ENCODE data around the gene FXYD7.
"Not testable (repeated sequence)": the region's sequence is repeated elsewhere in the genome, so short reads cannot be mapped to it uniquely, and the experiment has no call there.

FXYD7 gene

GRCh38 chr19:35128398-35129057 lies 14.5 kb upstream of the FXYD7 start:
- DNase-seq = no peak

DNA sequence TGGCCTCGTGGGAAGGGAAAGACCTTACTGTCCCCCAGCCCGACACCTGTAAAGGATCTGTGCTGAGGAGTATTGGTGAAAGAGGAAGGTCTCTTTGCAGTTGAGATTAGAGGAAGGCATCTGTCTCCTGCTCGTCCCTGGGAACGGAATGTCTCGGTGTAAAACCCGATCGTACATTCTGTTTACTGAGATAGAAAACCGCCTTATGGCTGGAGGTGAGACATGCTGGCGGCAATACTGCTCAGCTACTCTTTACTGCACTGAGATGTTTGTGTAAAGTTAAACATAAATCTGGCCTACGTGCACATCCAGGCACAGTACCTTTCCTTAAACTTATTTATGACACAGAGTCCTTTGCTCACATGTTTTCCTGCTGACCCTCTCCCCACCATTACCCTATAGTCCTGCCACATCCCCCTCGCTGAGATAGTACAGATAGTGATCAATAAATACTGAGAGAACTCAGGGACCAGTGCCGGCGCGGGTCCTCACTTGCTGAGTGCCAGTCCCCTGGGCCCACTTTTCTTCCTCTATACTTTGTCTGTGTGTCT lies 13.3 kb upstream of the FXYD7 start:
- not testable (repeated sequence) for DNase-seq

DNA sequence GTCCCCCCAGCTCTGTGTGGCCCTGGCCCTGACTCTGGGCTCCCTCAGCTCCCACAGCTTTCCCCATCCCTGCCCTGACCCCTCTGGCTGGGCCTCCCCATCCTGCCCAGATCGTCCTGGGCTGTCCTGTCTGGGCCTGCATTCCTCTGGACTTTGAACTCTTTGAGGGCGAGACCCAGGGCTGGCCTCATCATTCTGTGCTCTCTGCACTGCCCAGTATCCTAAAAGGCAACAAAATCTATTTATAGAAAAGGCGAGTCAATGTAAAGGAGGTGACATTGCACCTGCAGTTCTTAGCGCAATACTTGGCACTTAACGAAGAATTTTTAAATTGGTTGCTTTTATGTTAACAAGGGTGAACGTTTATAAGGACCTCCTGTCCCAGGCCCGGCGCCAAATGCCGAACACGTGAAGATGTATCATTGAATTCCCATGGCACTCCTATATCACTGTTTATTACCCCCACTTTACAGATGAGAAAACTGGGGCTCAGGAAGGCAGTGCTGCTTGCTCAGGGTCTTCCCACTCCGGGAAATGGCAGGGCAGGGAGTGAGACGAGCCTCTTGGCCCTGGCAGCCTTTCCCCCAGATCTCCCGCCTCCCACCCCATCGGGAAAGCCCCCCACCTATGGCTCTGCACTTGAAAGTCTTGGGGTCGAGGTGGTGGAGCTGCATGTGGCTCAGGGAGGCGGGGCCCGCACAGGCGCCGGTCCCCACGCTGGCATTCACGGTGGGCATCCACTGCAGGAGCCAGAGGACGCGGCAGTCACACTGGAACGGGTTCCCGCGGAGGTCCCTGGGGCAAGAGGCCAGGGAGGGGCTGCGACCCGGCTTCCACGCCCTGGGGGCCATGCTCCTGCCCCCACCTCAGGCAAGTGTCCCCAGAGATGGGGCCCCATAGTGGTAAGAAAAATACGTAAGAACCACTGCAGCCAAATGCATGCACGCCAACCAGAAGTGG lies 12.0 kb upstream of the FXYD7 start:
- no peak for DNase-seq

DNA sequence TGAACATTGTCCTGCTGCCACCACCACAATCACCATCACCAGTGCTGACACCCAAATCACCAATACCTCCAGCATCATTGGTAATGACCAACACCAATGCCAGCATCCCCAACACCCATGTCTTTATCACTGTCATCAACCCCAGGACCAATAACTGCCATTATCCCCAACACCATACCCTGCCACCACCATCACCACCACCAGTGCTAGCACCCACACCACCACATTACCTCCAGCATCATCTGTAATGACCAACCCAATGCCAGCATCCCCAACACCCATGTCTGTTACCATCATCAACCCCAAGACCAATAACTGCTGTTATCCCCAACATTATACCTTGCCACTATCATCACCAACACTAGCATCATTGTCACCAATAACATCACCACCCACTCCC lies 10.8 kb upstream of the FXYD7 start:
- DNase-seq = no peak

DNA sequence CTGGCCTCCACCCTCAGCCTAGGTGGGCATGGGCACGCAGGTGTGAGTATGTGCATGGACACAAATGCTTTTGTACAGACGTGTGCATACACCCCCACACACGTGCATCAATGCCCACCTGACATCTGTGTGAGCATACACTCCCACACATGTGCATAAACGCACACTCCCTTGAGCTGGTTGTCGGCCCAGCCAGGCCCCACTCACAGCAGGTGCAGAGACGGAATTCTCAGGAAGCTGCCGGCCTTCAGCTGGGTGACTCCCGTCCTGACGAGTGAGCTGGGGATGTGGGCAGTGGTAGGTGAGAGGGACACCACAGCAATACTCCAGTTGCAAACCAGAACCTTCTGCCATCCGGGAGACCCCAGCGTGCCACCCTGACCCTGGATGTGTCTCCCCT lies 9.2 kb upstream of the FXYD7 start:
- no peak for DNase-seq

- DNase-seq = no peak
These were observed 8.3 kb upstream of the FXYD7 start, which contains the start of gene LGI4 for GRCh38 chr19:35134601-35135242. Gene LGI4 (minus strand): TSS chr19:35135059. CDS start chr19:35134680, 379 bp downstream.

GRCh38 chr19:35135389-35135909 lies 7.6 kb upstream of the FXYD7 start:
- peak; percentile 67 for DNase-seq

GRCh38 chr19:35136231-35136630 lies 6.8 kb upstream of the FXYD7 start:
- DNase-seq = no peak

DNA sequence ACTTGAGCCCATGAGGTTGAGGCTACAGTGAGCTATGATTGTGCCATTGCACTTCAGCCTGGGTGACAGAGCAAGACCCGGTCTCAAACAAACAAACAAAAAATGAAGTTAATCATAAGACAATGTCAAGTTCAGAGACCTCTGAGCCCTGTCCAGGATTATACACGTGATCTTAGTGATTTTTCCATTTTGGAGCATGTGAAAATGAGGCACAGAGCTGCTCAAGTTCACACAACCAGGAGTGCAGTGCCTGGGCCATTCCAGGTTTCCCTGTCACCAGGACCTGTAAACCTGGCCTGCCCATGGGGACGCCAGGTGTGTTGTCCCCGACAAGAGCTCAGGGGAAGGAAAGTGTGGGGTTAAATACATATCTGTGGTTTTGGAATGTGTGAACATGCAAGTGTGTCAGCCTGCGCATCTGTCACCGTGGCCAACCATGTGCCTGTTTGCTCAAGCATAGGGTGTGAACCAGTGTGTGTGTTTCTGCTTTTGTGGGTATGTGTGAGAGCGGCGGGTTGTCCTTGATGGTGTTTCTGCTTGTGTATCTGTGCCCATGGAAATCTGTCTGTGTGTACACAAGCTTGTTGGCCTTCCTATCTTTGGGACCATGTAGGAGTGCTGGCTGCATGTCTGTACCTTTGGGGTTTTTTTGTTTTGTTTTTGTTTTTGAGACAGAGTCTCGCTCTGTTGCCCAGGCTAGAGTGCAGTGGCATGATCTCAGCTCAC lies 5.9 kb upstream of the FXYD7 start:
- DNase-seq = no peak

DNA sequence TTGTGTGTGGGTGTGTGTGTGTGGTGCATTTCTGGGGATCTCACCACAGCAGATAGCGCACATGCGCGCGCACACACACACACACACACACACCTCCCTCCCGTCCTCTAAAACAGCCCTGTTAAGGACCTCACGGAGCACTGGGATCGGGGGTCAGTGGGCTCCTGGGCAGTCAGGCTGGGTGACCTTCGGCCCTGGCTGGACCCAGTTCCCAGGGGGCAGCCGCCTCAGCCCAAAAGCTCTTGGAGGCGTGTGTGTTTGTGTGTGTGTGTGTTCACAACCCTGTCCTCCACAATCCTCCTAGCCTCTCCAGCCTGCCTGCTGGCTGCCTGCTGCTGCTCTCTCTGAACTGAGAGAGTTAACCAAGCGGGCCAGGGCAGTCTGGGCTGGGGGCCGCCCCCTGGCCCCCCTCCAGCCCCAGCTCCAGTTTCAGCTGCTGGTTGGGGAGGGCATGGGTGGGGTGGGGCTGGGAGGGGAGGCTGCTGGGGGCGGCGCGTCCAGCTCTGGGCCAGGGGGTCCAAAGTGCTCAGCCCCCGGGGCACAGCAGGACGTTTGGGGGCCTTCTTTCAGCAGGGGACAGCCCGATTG lies 4.7 kb upstream of the FXYD7 start, which contains the start of gene FXYD1:
Gene FXYD1 (plus strand): TSS at position 520 of the 588 bp plus-strand sequence. CDS start 1,256 bp downstream, outside the sequence.
- DNase-seq = no peak

DNA sequence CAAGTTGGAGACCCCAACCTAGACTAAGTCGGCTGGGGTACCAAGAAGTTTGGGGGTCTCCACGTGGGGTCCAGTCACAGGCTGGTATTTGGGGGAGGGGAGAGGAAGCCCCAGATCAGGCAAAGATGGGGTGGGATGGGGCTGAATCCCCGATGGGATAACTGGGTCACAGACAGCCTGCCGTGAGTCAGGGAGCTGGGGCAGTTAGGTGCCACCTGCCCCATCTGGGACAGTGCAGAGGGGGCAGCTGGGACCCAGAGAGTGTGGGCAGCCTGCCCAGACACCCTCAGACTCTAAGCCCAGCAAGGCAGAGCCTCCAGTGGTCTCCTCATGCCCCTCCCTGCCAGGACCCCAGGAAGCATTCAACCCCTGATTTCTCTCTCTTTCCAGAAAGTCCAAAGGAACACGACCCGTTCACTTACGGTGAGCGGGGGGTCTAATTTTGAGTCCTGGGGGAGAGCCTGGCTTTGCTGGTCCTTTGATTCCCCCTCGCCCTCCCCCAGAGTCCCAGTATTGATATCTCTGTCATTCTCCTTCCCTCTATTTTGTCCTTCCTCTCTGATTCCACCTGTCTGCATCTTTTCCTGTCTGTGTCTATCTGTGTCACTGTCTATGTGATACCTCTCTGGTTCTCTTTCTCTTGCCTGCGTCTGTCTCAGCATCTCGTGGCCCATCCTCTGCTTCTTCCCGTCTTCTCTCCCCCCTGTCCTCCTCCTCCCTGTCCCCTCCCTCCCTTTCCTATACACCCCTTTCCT lies 2.7 kb upstream of the FXYD7 start:
- no peak for DNase-seq

DNA sequence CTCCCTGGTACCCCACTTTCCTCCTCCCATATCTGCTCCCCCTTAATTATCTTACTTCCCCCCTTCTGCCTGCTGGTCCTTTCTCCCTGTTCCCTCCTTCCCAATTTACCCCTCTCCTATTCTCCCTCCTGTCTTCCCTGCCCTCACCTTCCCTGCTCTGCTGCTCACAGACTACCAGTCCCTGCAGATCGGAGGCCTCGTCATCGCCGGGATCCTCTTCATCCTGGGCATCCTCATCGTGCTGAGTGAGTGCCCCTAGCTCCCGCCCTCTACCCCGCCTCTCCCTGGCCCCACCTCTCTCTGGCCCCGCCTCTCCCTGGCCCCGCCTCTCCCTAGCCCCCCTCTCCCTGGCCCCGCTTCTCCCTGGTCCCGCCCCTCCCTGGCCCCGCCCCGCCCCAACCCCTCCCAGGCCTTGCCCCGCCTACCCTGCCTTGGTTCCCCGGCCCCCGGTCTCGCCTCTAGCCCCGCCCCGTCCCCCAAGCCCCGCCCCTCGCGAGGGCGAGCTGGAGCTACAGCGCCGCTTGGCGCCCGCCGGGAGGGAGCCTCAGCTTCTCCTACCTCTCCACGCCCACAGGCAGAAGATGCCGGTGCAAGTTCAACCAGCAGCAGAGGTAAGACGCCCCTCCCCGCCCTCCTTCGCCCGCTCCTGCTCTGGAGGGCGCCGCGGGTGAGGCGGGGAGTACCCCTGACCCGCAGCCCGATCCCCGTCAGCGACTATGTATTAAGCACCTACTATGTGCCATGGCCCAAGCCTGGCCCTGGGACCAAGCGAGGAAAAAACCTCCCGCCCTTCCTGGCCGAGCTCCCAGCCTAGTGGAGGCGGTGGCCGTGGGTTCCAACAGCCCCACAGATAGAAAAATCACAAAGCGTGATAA lies 1.9 kb upstream of the FXYD7 start:
- peak; percentile 95 for DNase-seq

DNA sequence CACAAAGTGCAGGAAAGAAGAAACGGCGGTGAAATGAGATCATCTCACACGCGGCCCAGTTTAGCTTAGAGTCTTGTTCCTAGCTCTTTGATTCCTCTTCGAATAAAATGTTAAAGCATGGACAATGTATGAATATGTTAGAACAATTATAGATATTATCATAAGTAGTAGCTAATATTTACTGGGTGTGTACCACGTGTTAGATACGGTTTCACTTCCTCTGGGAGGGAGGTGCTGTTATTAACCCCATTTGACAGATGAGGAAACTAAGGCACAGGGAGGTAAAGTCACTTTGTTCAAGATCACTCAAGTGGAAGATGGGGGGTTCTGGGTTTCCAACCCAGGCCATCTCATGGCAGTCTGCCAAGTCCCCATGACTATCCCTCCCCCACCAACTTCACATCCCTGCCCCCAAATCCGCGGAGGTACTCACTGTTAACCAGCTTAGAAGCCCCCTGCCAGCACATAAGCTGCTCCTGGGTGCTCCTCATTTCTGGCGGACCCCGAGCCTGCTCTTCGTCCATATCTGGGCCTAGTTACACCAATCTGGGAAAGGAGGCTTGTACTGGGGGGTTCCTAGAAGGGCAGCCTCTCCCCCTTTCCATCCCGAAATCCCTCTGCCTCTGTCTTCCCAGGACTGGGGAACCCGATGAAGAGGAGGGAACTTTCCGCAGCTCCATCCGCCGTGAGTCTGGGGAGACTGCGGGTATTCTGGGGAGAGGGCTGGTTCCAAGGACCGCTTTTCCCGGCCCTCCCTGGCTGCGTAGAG lies 1.0 kb upstream of the FXYD7 start:
- DNase-seq = no peak

DNA sequence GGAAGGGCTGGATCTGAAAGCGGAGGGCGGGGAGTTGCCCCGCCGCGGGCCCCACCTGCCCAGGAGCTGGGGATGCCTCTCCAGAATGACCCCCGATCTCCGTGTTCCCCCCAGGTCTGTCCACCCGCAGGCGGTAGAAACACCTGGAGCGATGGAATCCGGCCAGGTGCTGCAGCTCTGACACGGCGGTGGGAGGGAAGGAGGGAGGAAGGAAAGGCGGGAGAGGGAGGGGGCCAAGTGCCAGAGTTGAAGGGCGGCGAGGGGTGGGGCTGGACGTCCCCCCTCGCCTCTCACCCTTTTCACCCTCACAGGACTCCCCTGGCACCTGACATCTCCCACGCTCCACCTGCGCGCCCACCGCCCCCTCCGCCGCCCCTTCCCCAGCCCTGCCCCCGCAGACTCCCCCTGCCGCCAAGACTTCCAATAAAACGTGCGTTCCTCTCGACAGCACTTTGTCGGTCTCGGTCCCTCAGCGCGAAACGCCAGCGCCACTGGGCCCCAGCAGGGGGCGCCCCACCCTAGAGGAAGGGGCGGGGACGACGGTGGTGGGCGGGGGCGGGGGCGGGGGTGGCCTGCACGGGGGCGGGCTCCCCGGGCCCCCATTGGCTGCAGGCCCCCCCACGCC lies 337 bp upstream of the FXYD7 start:
- peak; percentile 72 for DNase-seq

- DNase-seq = no peak
These were observed 763 bp downstream of the FXYD7 start for GRCh38 chr19:35143818-35144217.

DNA sequence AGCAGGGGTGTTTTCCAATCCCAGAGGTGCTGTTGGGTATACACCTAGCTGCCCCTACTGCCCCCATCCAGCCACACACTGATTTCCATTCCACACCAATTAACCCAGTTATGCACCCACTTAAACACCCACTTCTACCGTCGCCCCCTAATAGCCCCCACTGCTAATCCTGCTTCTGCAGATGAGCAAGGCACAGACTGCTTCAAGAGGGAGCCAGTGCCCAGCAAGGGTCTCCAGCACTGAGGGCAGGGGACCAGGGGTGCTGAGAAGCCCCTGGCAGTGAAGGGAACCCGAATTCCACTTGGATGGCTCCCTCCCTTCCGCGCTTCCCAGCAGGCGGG lies 1.2 kb downstream of the FXYD7 start:
- DNase-seq = no peak

DNA sequence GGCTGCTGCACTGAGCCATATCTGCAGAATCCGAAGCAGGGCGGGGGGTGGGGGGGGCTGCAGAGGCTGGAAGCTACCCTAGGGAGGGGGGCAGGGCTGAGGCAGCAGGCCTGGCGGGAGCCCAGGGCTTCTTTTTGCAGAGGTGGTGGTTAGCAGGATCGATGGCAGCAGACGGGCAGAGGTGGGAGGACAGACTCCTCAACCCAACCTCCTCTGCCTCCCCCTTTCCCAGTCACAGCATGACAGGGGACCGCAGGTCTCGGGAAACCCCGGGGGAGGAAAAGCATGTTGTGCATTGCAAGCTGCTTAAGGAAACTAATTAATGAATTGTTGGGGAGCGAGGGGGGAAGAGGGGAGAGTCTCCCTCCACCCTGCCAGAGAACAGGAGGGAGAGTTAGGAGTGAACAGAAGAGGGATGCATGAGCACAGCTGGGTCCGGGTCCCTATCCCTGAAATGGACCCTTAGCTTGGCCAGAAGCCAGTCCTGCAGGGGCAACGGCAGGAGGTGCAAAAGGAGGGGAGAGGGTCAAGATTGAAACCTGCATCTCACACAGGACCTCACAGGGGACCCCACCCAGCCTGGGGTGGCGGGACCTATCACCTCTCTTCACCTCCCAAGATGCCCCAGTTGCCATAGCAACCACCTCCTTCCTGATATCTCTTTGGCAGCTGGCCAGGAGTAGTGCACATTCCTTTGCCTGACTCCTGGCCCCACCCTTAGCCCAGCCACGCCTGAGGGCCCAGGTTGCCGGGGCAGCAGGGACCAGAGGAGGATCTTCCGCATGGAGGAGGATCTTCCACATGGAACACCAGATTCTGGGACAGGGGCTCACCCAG lies 1.8 kb downstream of the FXYD7 start:
- DNase-seq = peak; percentile 46
